ENCODE results near the gene KRT7. TPM values are rescaled to one million over a fixed set of nuclear protein-coding genes. Genes with fewer than 3 reads are reported as not detected.

The KRT7 gene
- total RNA-seq, 1 experiment from 2014 or later = 13.9 TPM

- Mint-ChIP-seq H3K4me3 (ENCODE audit: unreplicated experiment) (no peak within 1 kb of the TSS), H3K27me3 (ENCODE audit: insufficient read depth, unreplicated experiment) (peaks cover 5% of the 10 kb centered on the region), H3K4me1 (ENCODE audit: low read depth, unreplicated experiment) (peaks cover 15% of the 10 kb centered on the region), H3K36me3 (ENCODE audit: insufficient read depth, unreplicated experiment) (no peaks in the 10 kb centered on the region), H3K9me3 (ENCODE audit: unreplicated experiment) (peaks cover 8% of the 10 kb centered on the region), H3K27ac (ENCODE audit: unreplicated experiment) (no peak within 1 kb of the TSS)
- Histone ChIP-seq H3K4me3 (ENCODE audit: low read depth, low read length) (no peak within 1 kb of the TSS), H3K27me3 (replicated peaks; ENCODE audit: control insufficient read depth, insufficient read depth, low read length) (no peaks in the 10 kb centered on the region), H3K9me3 (no peaks in the 10 kb centered on the region), H3K4me1 (peaks cover 11% of the 10 kb centered on the region), H3K36me3 (ENCODE audit: control insufficient read depth, insufficient read depth, low read length) (no peaks in the 10 kb centered on the region)
- ChIA-PET POLR2A (no interaction called here), CTCF (no interaction called here)
- DNase-seq = no peak
- TF ChIP-seq CTCF (IDR thresholded peaks at IDR 0.05; ENCODE audit: insufficient read depth in 1 of 2, low read depth in 1 of 2, low read length in 1 of 2, severe bottlenecking in 1 of 2, unreplicated experiment in 1 of 2) = no peak
- intact Hi-C loops (cut with micrococcal nuclease; ENCODE audit: unreplicated experiment) = no loop called here
- BruUV-seq (replicated peaks) = no TSS peak
Observed at GRCh38 chr12:52274521-52275120, 41.6 kb downstream of the KRT7 start, which contains the start of gene KRT86. Gene KRT86 (plus strand): TSS chr12:52274645. CDS start chr12:52301917, 27,272 bp downstream.

- Mint-ChIP-seq H3K4me1 (ENCODE audit: low read depth, unreplicated experiment) (peaks cover 21% of the 10 kb centered on the region), H3K36me3 (ENCODE audit: insufficient read depth, unreplicated experiment) (no peaks in the 10 kb centered on the region), H3K9me3 (ENCODE audit: unreplicated experiment) (peaks cover 8% of the 10 kb centered on the region), H3K27ac (ENCODE audit: unreplicated experiment) (no peak overlapping the region), H3K4me3 (ENCODE audit: unreplicated experiment) (no peak overlapping the region), H3K27me3 (ENCODE audit: insufficient read depth, unreplicated experiment) (peaks cover 5% of the 10 kb centered on the region)
- ChIA-PET CTCF (no interaction called here), POLR2A (no interaction called here)
- BruUV-seq (replicated peaks) = no TSS peak
- intact Hi-C loops (cut with micrococcal nuclease; ENCODE audit: unreplicated experiment) = no loop called here
- DNase-seq = no peak
- Histone ChIP-seq H3K36me3 (ENCODE audit: control insufficient read depth, insufficient read depth, low read length) (no peaks in the 10 kb centered on the region), H3K4me1 (peaks cover 22% of the 10 kb centered on the region), H3K9me3 (no peaks in the 10 kb centered on the region), H3K27me3 (replicated peaks; ENCODE audit: control insufficient read depth, insufficient read depth, low read length) (no peaks in the 10 kb centered on the region), H3K4me3 (ENCODE audit: low read depth, low read length) (no peak overlapping the region)
- TF ChIP-seq CTCF (IDR thresholded peaks at IDR 0.05; ENCODE audit: insufficient read depth in 1 of 2, low read depth in 1 of 2, low read length in 1 of 2, severe bottlenecking in 1 of 2, unreplicated experiment in 1 of 2) = no peak
Observed at GRCh38 chr12:52275686-52276085, 42.6 kb downstream of the KRT7 start.

GRCh38 chr12:52277486-52278245 lies 44.6 kb downstream of the KRT7 start:
- peaks cover 3% of the 10 kb centered on the region for H3K27me3 Mint-ChIP-seq (ENCODE audit: insufficient read depth, unreplicated experiment)
- H3K4me3 ChIP-seq (ENCODE audit: low read depth, low read length) = no peak overlapping the region
- CTCF ChIA-PET = interaction anchor here (0.7 to 2.7 kb wide), 4 partner anchors 8 to 56 kb away, joined by 4 to 9 read pairs (median 6); no protein-coding TSS in a partner anchor

More at GRCh38 chr12:52277486-52278245, 44.6 kb downstream of the KRT7 start:
- DNase-seq = no peak
- H3K4me1 Mint-ChIP-seq (ENCODE audit: low read depth, unreplicated experiment) = peaks cover 24% of the 10 kb centered on the region
- no peaks in the 10 kb centered on the region for H3K36me3 Mint-ChIP-seq (ENCODE audit: insufficient read depth, unreplicated experiment)
- H3K4me3 Mint-ChIP-seq (ENCODE audit: unreplicated experiment) = no peak overlapping the region
- Histone ChIP-seq H3K4me1 (peaks cover 33% of the 10 kb centered on the region), H3K36me3 (ENCODE audit: control insufficient read depth, insufficient read depth, low read length) (no peaks in the 10 kb centered on the region), H3K9me3 (no peaks in the 10 kb centered on the region), H3K27me3 (replicated peaks; ENCODE audit: control insufficient read depth, insufficient read depth, low read length) (no peaks in the 10 kb centered on the region)
- no peak for TF ChIP-seq CTCF (IDR thresholded peaks at IDR 0.05; ENCODE audit: insufficient read depth in 1 of 2, low read depth in 1 of 2, low read length in 1 of 2, severe bottlenecking in 1 of 2, unreplicated experiment in 1 of 2)
- intact Hi-C loops (cut with micrococcal nuclease; ENCODE audit: unreplicated experiment) = no loop called here
- H3K27ac Mint-ChIP-seq (ENCODE audit: unreplicated experiment) = no peak overlapping the region
- POLR2A ChIA-PET = interaction anchor here (0.7 kb wide), 1 partner anchor 30 kb away, joined by 6 read pairs; no protein-coding TSS in a partner anchor
- no TSS peak for BruUV-seq (replicated peaks)
- H3K9me3 Mint-ChIP-seq (ENCODE audit: unreplicated experiment) = no peaks in the 10 kb centered on the region
